HepG2 (cell line): ENCODE results near the gene STYX. TPM values are rescaled to one million over a fixed set of nuclear protein-coding genes. Genes with fewer than 3 reads are reported as not detected.
A peak's percentile ranks its signal among the peaks of the same experiment; 100 is the strongest.

ENCODE experiments used
- MED13 ChIP-seq: sonication (generic); formaldehyde crosslinking; IDR thresholded peaks from 2 replicates; pipeline ENCODE4 v1.5.0; 2020; ENCODE audit warnings: missing genetic modification reagents
- MLXIP ChIP-seq: sonication (generic); formaldehyde crosslinking; IDR thresholded peaks from 2 replicates; pipeline ENCODE4 v1.9.0; 2021; ENCODE audit warnings: missing genetic modification reagents, borderline replicate concordance
- MYC ChIP-seq: sonication (generic); formaldehyde crosslinking; IDR thresholded peaks from 2 replicates; pipeline ENCODE4 v1.9.0; 2021; ENCODE audit warnings: missing genetic modification reagents, borderline replicate concordance
- NFAT5 ChIP-seq: sonication (generic); formaldehyde crosslinking; IDR thresholded peaks from 2 replicates; pipeline ENCODE4 v1.4.0; 2020; ENCODE audit warnings: missing genetic modification reagents
- NFKB2 ChIP-seq: sonication (generic); formaldehyde crosslinking; IDR thresholded peaks from 2 replicates; pipeline ENCODE4 v1.4.0; 2020; ENCODE audit warnings: missing genetic modification reagents, borderline replicate concordance
- RFX1 ChIP-seq: fragments of 450-650 bp; IDR thresholded peaks from 2 replicates; pipeline ENCODE4 v1.6.1; 2017
- ZNF235 ChIP-seq: sonication (generic); formaldehyde crosslinking; IDR thresholded peaks from 2 replicates; pipeline ENCODE4 v1.8.1; 2023; ENCODE audit warnings: mild to moderate bottlenecking, missing genetic modification reagents, borderline replicate concordance
- ZNF335 ChIP-seq: sonication (generic); formaldehyde crosslinking; IDR thresholded peaks from 2 replicates; pipeline ENCODE4 v1.4.0; 2020; ENCODE audit warnings: missing genetic modification reagents
- ZNF414 ChIP-seq: sonication (generic); formaldehyde crosslinking; IDR thresholded peaks from 2 replicates; pipeline ENCODE4 v1.5.0; 2020; ENCODE audit warnings: missing genetic modification reagents
- polyA plus RNA-seq, 8 experiments: library from polyadenylated mRNA; depleted of rRNA in 3 of 8; stranded (reverse) in 7 of 8; unstranded in 1 of 8; fragments of >200 nt; fragmentation: Illumina TruSeq in 4 of 8; extraction: Trizol in 4 of 8; gene quantifications; 2 replicates each; pipeline versions ENCODE4 v1.2.1 to v1.2.3, GENCODE V29; 2011 to 2016; ENCODE audit warnings: low read depth in 4 of 8, missing spikeins in 1 of 8, mixed read lengths in 1 of 8; ENCODE audit not compliant: insufficient read depth in 1 of 8
- total RNA-seq, 5 experiments: library from RNA; depleted of rRNA; stranded (reverse); fragments of >200 nt; fragmentation: Illumina TruSeq; extraction: Trizol; gene quantifications; 2 replicates each; pipeline ENCODE4 v1.2.3, GENCODE V29; 2016; ENCODE audit warnings: low read depth in 1 of 5
- TF ChIP-seq, protein P1 (sequence below), 2 experiments: fragments of 450-650 bp in 1 of 2; sonication (generic) in 1 of 2; formaldehyde crosslinking in 1 of 2; IDR thresholded peaks; 2 replicates each; pipeline versions ENCODE4 v1.6.1 to v1.8.0; 2016 to 2022; ENCODE audit warnings: antibody characterized with exemption in 1 of 2, mild to moderate bottlenecking in 1 of 2, missing genetic modification reagents in 1 of 2

The STYX gene
- total and polyA plus RNA-seq, 2 of the 13 experiments (the other 11 are each of a cell fraction or from before 2014, with no cell fraction given), result 6.6 to 10.9 TPM

- TF ChIP-seq, protein P1, sequence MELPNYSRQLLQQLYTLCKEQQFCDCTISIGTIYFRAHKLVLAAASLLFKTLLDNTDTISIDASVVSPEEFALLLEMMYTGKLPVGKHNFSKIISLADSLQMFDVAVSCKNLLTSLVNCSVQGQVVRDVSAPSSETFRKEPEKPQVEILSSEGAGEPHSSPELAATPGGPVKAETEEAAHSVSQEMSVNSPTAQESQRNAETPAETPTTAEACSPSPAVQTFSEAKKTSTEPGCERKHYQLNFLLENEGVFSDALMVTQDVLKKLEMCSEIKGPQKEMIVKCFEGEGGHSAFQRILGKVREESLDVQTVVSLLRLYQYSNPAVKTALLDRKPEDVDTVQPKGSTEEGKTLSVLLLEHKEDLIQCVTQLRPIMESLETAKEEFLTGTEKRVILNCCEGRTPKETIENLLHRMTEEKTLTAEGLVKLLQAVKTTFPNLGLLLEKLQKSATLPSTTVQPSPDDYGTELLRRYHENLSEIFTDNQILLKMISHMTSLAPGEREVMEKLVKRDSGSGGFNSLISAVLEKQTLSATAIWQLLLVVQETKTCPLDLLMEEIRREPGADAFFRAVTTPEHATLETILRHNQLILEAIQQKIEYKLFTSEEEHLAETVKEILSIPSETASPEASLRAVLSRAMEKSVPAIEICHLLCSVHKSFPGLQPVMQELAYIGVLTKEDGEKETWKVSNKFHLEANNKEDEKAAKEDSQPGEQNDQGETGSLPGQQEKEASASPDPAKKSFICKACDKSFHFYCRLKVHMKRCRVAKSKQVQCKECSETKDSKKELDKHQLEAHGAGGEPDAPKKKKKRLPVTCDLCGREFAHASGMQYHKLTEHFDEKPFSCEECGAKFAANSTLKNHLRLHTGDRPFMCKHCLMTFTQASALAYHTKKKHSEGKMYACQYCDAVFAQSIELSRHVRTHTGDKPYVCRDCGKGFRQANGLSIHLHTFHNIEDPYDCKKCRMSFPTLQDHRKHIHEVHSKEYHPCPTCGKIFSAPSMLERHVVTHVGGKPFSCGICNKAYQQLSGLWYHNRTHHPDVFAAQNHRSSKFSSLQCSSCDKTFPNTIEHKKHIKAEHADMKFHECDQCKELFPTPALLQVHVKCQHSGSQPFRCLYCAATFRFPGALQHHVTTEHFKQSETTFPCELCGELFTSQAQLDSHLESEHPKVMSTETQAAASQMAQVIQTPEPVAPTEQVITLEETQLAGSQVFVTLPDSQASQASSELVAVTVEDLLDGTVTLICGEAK (IDR thresholded peaks at IDR 0.05), result no peak
- TF ChIP-seq, protein P1 (CRISPR knock-in tag; IDR thresholded peaks at IDR 0.05), result no peak; the same call in 1 of the 2 replicates
- TF ChIP-seq ZNF235 (CRISPR knock-in tag), result no peak
- TF ChIP-seq ZNF414 (CRISPR knock-in tag), result peak; percentile 88
- TF ChIP-seq NFKB2 (CRISPR knock-in tag), result no peak
- no peak for TF ChIP-seq NFAT5 (CRISPR knock-in tag)
- TF ChIP-seq MED13 (CRISPR knock-in tag), result no peak
- TF ChIP-seq MYC (CRISPR knock-in tag), result no peak
- TF ChIP-seq MLXIP (CRISPR knock-in tag), result no peak
- no peak for TF ChIP-seq ZNF335 (CRISPR knock-in tag)
- no peak for TF ChIP-seq RFX1
Measured at GRCh38 chr14:52821805-52822250, 91.9 kb downstream of the STYX start (continued).
